Measurements from ENCODE around the gene PSMD2.
"Not testable (repeated sequence)": the region's sequence is repeated elsewhere in the genome, so short reads cannot be mapped to it uniquely, and the experiment has no call there.

Gene PSMD2

GRCh38 chr3:184261270-184261853, 37.7 kb upstream of the PSMD2 start, which contains the start of gene CAMK2N2:
Gene CAMK2N2 (minus strand): TSS chr3:184261553. CDS start chr3:184261285, 268 bp downstream.
- Histone ChIP-seq H3K27ac (ENCODE audit: low read depth, low read length) (no peak within 1 kb of the TSS), H3K9me2 (replicated peaks; ENCODE audit: control insufficient read depth, low read length) (no peaks in the 10 kb centered on the region), H3K9me3 (ENCODE audit: control insufficient read depth, insufficient read depth, low read length) (no peaks in the 10 kb centered on the region), H3K4me3 (ENCODE audit: low read length) (peak within 1 kb of the TSS; percentile 72), H3K27me3 (ENCODE audit: control insufficient read depth, low read length) (peaks cover 28% of the 10 kb centered on the region), H4K20me1 (ENCODE audit: control insufficient read depth, insufficient read depth, low read depth, low read length) (no peaks in the 10 kb centered on the region), H3F3A (ENCODE audit: control insufficient read depth, insufficient read depth) (no peaks in the 10 kb centered on the region; the same call in 1 of the 2 replicates), H3K36me3 (ENCODE audit: control insufficient read depth, low read length) (no peaks in the 10 kb centered on the region), H3K79me2 (ENCODE audit: control insufficient read depth, low read length) (no peaks in the 10 kb centered on the region), H3K4me1 (ENCODE audit: control insufficient read depth, low read length) (peaks cover 14% of the 10 kb centered on the region; the same call in 1 of the 2 replicates), H3K4me2 (ENCODE audit: low read length) (peak within 1 kb of the TSS; percentile 69)
- TF ChIP-seq, protein P1, sequence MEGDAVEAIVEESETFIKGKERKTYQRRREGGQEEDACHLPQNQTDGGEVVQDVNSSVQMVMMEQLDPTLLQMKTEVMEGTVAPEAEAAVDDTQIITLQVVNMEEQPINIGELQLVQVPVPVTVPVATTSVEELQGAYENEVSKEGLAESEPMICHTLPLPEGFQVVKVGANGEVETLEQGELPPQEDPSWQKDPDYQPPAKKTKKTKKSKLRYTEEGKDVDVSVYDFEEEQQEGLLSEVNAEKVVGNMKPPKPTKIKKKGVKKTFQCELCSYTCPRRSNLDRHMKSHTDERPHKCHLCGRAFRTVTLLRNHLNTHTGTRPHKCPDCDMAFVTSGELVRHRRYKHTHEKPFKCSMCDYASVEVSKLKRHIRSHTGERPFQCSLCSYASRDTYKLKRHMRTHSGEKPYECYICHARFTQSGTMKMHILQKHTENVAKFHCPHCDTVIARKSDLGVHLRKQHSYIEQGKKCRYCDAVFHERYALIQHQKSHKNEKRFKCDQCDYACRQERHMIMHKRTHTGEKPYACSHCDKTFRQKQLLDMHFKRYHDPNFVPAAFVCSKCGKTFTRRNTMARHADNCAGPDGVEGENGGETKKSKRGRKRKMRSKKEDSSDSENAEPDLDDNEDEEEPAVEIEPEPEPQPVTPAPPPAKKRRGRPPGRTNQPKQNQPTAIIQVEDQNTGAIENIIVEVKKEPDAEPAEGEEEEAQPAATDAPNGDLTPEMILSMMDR (IDR thresholded peaks at IDR 0.05; ENCODE audit: low read depth, low read length, poor library complexity, severe bottlenecking), result no peak
- no peak for TF ChIP-seq EZH2phosphoT487 (IDR thresholded peaks at IDR 0.05; ENCODE audit: borderline replicate concordance, low read length)

DNA sequence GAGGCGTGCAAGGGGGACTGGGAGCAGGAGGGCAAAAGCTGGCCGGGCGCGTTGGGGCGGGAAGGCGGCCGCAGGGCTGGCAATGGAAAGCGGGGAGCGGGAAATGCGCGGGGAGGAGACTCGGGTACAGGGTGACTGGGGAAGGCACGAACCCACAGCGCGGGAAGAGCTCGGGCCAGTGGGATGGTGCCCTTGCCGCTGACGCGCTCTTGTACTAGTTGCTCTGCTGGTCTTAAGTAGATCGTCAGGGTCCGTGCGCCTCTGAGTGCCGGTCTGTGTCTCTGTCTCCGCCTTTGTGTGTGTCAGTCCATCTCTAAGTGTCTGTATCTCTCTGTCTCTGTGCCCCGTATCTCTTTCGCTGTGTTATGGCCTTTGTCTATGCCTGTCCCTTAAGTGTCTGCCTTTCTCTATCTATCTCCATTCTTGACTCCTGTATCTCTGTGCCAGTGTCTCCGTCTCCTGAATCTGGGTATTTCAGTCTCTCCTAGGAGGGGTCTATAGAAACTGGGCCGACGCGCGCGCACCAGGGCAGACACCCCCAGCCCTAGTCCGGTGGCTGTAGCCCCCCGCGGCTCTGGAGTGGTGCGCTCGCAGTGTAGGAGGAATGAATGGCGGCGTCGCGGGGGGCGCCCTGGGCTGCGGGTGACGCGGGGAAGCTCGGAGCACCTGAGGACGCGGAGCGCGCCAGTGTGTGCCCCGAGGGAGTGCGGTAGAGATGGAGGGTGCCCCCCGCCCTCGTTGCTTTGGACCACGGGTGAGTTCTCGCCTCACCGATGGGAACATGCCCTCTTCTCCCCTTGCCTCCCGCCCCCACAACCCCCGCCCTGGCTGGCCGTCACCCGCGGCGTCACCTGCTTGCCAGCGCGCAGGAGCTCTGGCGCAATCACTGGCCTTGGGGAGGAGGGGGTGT, 36.9 kb upstream of the PSMD2 start:
- Histone ChIP-seq H3K9me2 (replicated peaks; ENCODE audit: control insufficient read depth, low read length) (no peaks in the 10 kb centered on the region), H3K4me3 (ENCODE audit: low read length) (peak overlapping the region; percentile 72), H3K79me2 (ENCODE audit: control insufficient read depth, low read length) (no peaks in the 10 kb centered on the region), H3K4me2 (ENCODE audit: low read length) (peak overlapping the region; percentile 69), H3K36me3 (ENCODE audit: control insufficient read depth, low read length) (no peaks in the 10 kb centered on the region), H3K27ac (ENCODE audit: low read depth, low read length) (no peak overlapping the region), H3K27me3 (ENCODE audit: control insufficient read depth, low read length) (peaks cover 28% of the 10 kb centered on the region), H3F3A (ENCODE audit: control insufficient read depth, insufficient read depth) (no peaks in the 10 kb centered on the region; the same call in 1 of the 2 replicates), H3K9me3 (ENCODE audit: control insufficient read depth, insufficient read depth, low read length) (peaks cover under 1% of the 10 kb centered on the region; the same call in 1 of the 2 replicates), H3K4me1 (ENCODE audit: control insufficient read depth, low read length) (peaks cover 14% of the 10 kb centered on the region; the same call in 1 of the 2 replicates), H4K20me1 (ENCODE audit: control insufficient read depth, insufficient read depth, low read depth, low read length) (no peaks in the 10 kb centered on the region)
- no peak for TF ChIP-seq EZH2phosphoT487 (IDR thresholded peaks at IDR 0.05; ENCODE audit: borderline replicate concordance, low read length)
- TF ChIP-seq, protein P1 (IDR thresholded peaks at IDR 0.05; ENCODE audit: low read depth, low read length, poor library complexity, severe bottlenecking), result no peak

GRCh38 chr3:184262764-184263179, 36.3 kb upstream of the PSMD2 start:
- peaks cover 28% of the 10 kb centered on the region for H3K27me3 ChIP-seq (ENCODE audit: control insufficient read depth, low read length)

DNA sequence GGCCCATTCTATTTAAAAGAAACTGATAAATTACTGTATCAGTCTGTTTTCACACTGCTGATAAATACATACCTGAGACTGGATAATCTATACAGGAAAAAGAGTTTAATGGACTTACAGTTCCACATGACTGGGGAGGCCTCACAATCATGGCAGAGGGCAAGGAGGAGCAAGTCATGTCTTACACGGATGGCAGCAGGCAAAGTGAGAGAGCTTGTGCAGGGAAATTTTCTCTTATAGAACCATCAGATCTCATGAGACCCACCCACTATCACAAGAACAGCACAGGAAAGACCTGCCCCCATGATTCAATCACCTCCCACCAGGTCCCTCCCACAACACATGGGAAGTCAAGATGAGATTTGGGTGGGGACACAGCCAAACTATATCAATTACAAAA, 31.8 kb upstream of the PSMD2 start:
- not testable (repeated sequence) for H3K9me2 ChIP-seq (replicated peaks; ENCODE audit: control insufficient read depth, low read length); H4K20me1 ChIP-seq (ENCODE audit: control insufficient read depth, insufficient read depth, low read depth, low read length); H3K79me2 ChIP-seq (ENCODE audit: control insufficient read depth, low read length); H3K36me3 ChIP-seq (ENCODE audit: control insufficient read depth, low read length); H3K9me3 ChIP-seq (ENCODE audit: control insufficient read depth, insufficient read depth, low read length); H3K27me3 ChIP-seq (ENCODE audit: control insufficient read depth, low read length); H3K4me1 ChIP-seq (ENCODE audit: control insufficient read depth, low read length); H3K4me2 ChIP-seq (ENCODE audit: low read length); H3F3A ChIP-seq (ENCODE audit: control insufficient read depth, insufficient read depth); H3K27ac ChIP-seq (ENCODE audit: low read depth, low read length); H3K4me3 ChIP-seq (ENCODE audit: low read length)

More at GRCh38 chr3:184262764-184263179, 36.3 kb upstream of the PSMD2 start:
- H3K4me3 ChIP-seq (ENCODE audit: low read length), result no peak overlapping the region
- H4K20me1 ChIP-seq (ENCODE audit: control insufficient read depth, insufficient read depth, low read depth, low read length), result no peaks in the 10 kb centered on the region
- H3K36me3 ChIP-seq (ENCODE audit: control insufficient read depth, low read length), result no peaks in the 10 kb centered on the region
- TF ChIP-seq, protein P1 (IDR thresholded peaks at IDR 0.05; ENCODE audit: low read depth, low read length, poor library complexity, severe bottlenecking), result no peak
- no peak for TF ChIP-seq EZH2phosphoT487 (IDR thresholded peaks at IDR 0.05; ENCODE audit: borderline replicate concordance, low read length)
- no peaks in the 10 kb centered on the region; the same call in 1 of the 2 replicates for H3F3A ChIP-seq (ENCODE audit: control insufficient read depth, insufficient read depth)
- no peak overlapping the region for H3K4me2 ChIP-seq (ENCODE audit: low read length)
- H3K4me1 ChIP-seq (ENCODE audit: control insufficient read depth, low read length), result peaks cover 14% of the 10 kb centered on the region; the same call in 1 of the 2 replicates
- no peak overlapping the region for H3K27ac ChIP-seq (ENCODE audit: low read depth, low read length)
- H3K9me3 ChIP-seq (ENCODE audit: control insufficient read depth, insufficient read depth, low read length), result peaks cover 5% of the 10 kb centered on the region; the same call in 1 of the 2 replicates
- no peaks in the 10 kb centered on the region for H3K9me2 ChIP-seq (replicated peaks; ENCODE audit: control insufficient read depth, low read length)
- H3K79me2 ChIP-seq (ENCODE audit: control insufficient read depth, low read length), result no peaks in the 10 kb centered on the region
